Pancreas (tissue), 8 donors: ENCODE results near the gene TMEM235. TPM values are rescaled to one million over a fixed set of nuclear protein-coding genes. Genes with fewer than 3 reads are reported as not detected.

Source experiments
- polyA plus RNA-seq, 2 donors: library from polyadenylated mRNA; stranded (reverse); fragments of 200-250 nt; gene quantifications; one replicate each; pipeline ENCODE4 v1.2.3, GENCODE V29; 2013
- total RNA-seq, 6 donors: library from RNA; stranded (reverse); fragmentation: NEBNext Ultra II Directional in 4 of 6; extraction: Animal tissue kit (Norgen Biotek cat#: 25700) in 4 of 6; gene quantifications; one replicate each; pipeline versions ENCODE4 v1.2.1 to v1.2.4, GENCODE V29; 2021 to 2023
- donor health status: healthy with polysubstance abuse.
- donor health status: DM: no; HTN: no; CAD: no; lungs with moderate emphysema.
- donor health status: DM: no; HTN: no; CAD: no.
- donor health status: Bipolar disorder and iron deficiency.
- donor health status: DM: yes; HTN: yes; CAD: no.
- donor health status: DM: no; HTN: no; CAD: no.
- donor health status: DM: no; HTN: no; CAD: no.
- donor health status: DM: yes; HTN: yes; CAD: no.

TMEM235 gene
- total and polyA plus RNA-seq, 8 donors = 0.05 to 0.11 TPM; not detected in 6

Other genes with a start within 250 kb of the TMEM235 start
- 10 to 100 TPM; 15.6 to 49.9 (median 21.7) TPM for gene TMC6, start 102.9 kb upstream of the TMEM235 start, total RNA-seq
- 10 to 100 TPM; 39.5 to 61.2 TPM for gene TMC6, start 102.9 kb upstream of the TMEM235 start, polyA plus RNA-seq
- 1 to 10 TPM in 5 of 6 donors, under 1 TPM in 1; 0.51 to 6.0 (median 2.2) TPM for gene TMC8, start 100.9 kb upstream of the TMEM235 start, total RNA-seq
- gene TMC8, start 100.9 kb upstream of the TMEM235 start, polyA plus RNA-seq = 1 to 10 TPM; 1.5 to 2.9 TPM
- gene C17orf99, start 85.2 kb upstream of the TMEM235 start, total RNA-seq = not detected
- gene C17orf99, start 85.2 kb upstream of the TMEM235 start, polyA plus RNA-seq = not detected
- 10 to 100 TPM; 52.3 to 93.8 (median 83.8) TPM for gene SYNGR2, start 63.0 kb upstream of the TMEM235 start, total RNA-seq
- 10 to 100 TPM; 89.1 to 94.2 TPM for gene SYNGR2, start 63.0 kb upstream of the TMEM235 start, polyA plus RNA-seq
- gene TK1, start 44.6 kb upstream of the TMEM235 start, total RNA-seq = 1 to 10 TPM; 1.3 to 4.2 (median 3.2) TPM
- 1 to 10 TPM; 1.2 to 2.2 TPM for gene TK1, start 44.6 kb upstream of the TMEM235 start, polyA plus RNA-seq
- gene AFMID, start 44.3 kb upstream of the TMEM235 start, total RNA-seq = 10 to 100 TPM; 30.7 to 40.9 (median 33.9) TPM
- 10 to 100 TPM; 32.1 to 53.7 TPM for gene AFMID, start 44.3 kb upstream of the TMEM235 start, polyA plus RNA-seq
- gene BIRC5, start 17.4 kb upstream of the TMEM235 start, total RNA-seq = 1 to 10 TPM in 2 of 6 donors, under 1 TPM in 3, not detected in 1; 0.12 to 1.7 (median 0.82) TPM
- under 1 TPM; 0.53 to 0.77 TPM for gene BIRC5, start 17.4 kb upstream of the TMEM235 start, polyA plus RNA-seq
- gene SOCS3, start 128.4 kb downstream of the TMEM235 start, total RNA-seq = 10 to 100 TPM in 4 of 6 donors, 1 to 10 TPM in 2; 5.7 to 32.6 (median 18.0) TPM
- gene SOCS3, start 128.4 kb downstream of the TMEM235 start, polyA plus RNA-seq = 10 to 100 TPM; 28.5 to 53.3 TPM
- gene PGS1, start 147.0 kb downstream of the TMEM235 start, total RNA-seq = 10 to 100 TPM; 11.2 to 21.9 (median 13.4) TPM
- 10 to 100 TPM; 17.2 to 22.7 TPM for gene PGS1, start 147.0 kb downstream of the TMEM235 start, polyA plus RNA-seq